ENCODE results near the gene C1orf35.

The C1orf35 gene

DNA sequence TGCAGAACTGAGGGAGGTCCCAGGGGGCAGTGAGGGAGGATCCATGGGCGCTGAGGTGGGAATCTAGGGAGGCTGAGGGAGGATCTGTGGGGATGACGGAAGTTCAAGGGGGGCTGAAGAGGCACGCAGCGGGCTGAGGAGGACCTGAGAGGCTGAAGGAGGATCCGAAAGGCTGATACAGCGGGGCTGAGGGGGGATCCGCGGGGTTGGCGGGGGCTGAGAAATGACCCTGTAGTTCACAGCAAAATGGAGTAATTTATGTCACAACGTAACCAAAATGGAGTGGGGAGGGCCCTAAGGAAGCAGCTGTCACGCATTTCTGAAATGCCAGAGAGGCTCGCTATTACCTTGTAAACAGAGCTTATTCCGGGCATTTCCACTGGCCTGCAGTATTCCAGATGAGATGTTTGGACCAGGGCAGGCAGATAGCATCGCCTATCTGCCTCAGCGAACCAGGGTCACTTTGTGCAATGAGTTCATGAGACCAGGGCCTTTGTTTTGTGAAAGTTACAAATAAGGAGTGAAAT is 6.9 kb upstream of the C1orf35 start:
- TF ChIP-seq SP1 (IDR thresholded peaks at IDR 0.05) (no peak), SUZ12 (IDR thresholded peaks at IDR 0.05) (no peak), BHLHE40 (IDR thresholded peaks at IDR 0.05; ENCODE audit: borderline replicate concordance) (no peak), HDGF (IDR thresholded peaks at IDR 0.05; ENCODE audit: borderline replicate concordance) (no peak), LEF1 (IDR thresholded peaks at IDR 0.05; ENCODE audit: borderline replicate concordance) (no peak), TARDBP (IDR thresholded peaks at IDR 0.05) (no peak), ZNF384 (IDR thresholded peaks at IDR 0.05) (no peak), ELF4 (IDR thresholded peaks at IDR 0.05) (no peak), FOXM1 (IDR thresholded peaks at IDR 0.05; ENCODE audit: borderline replicate concordance) (no peak), L3MBTL2 (conservative IDR thresholded peaks at IDR 0.05) (no peak), FOXA1 (IDR thresholded peaks at IDR 0.05) (no peak), FOXK2 (IDR thresholded peaks at IDR 0.05) (no peak), CTBP1 (IDR thresholded peaks at IDR 0.05; ENCODE audit: borderline replicate concordance) (no peak), NFRKB (IDR thresholded peaks at IDR 0.05) (no peak), ARNT (IDR thresholded peaks at IDR 0.05) (no peak)
- TF ChIP-seq, protein P1, sequence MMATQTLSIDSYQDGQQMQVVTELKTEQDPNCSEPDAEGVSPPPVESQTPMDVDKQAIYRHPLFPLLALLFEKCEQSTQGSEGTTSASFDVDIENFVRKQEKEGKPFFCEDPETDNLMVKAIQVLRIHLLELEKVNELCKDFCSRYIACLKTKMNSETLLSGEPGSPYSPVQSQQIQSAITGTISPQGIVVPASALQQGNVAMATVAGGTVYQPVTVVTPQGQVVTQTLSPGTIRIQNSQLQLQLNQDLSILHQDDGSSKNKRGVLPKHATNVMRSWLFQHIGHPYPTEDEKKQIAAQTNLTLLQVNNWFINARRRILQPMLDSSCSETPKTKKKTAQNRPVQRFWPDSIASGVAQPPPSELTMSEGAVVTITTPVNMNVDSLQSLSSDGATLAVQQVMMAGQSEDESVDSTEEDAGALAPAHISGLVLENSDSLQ (IDR thresholded peaks at IDR 0.05), result no peak
- ChIA-PET CTCF (interaction anchor here (0.6 to 2.0 kb wide), 4 partner anchors 21 to 242 kb away, joined by 3 to 7 read pairs (median 4); no protein-coding TSS in a partner anchor), POLR2A (interaction anchor here (0.6 to 1.2 kb wide), 8 partner anchors 8 to 57 kb away, joined by 3 read pairs; partner anchors contain the start of genes ARF1 and IBA57)
- DNase-seq (ENCODE audit: extremely low spot score), result no peak

DNA sequence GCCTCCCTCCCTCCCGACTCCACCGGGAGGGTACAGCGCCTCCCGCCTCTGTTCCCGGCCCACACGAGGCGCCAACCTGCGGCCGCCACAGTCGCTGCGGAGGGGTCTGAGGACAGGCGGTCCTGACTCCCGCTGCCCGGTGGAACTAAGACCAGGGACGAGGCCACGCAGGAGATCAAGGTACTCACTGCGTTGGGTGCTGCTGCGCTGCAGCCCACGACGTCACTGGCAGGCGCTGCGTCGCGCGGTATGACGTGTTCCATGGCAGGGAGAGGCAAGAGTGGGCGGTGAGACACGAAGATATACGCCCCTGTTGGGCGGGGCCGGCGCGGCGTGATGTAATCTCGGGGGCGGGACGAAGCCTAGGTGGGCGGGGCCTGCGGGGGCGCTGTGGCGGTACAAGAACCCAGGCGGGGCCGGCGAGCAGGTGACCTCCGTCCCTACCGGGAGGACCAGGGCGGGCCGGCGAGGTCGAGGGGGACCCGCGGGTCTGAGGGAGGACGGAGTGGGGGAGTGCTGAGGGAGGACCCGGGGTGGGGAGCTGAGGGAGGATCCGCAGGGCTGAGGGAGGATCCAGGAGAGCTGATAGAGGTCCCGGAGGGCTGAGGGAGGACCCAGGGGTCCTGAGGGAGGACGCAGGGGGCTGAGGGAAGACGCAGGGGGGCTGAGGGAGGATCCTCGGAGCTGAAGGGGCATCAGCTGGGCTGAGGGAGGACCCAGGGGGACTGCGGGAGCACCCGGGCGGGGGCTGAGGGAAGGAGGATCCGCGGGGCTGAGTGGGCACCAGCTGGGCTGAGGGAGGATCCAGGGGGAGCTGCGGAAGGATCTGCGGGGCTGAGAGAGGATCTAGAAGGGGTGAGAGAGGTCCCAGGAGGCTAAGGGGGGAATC is 6.2 kb upstream of the C1orf35 start, which contains the start of gene MRPL55:
Gene MRPL55 (minus strand): TSS at position 227 of the 889 bp plus-strand sequence. CDS start 1,039 bp downstream, outside the sequence.
- peak; percentile 100 for DNase-seq (ENCODE audit: extremely low spot score)
- CTCF ChIA-PET, result interaction anchor here (0.6 to 2.0 kb wide), 4 partner anchors 22 to 242 kb away, joined by 3 to 7 read pairs (median 4); no protein-coding TSS in a partner anchor
- TF ChIP-seq HDGF (IDR thresholded peaks at IDR 0.05; ENCODE audit: borderline replicate concordance) (peak; percentile 97; the same call in 1 of the 2 replicates), FOXK2 (IDR thresholded peaks at IDR 0.05) (no peak), ELF4 (IDR thresholded peaks at IDR 0.05) (no peak; the same call in 1 of the 2 replicates), LEF1 (IDR thresholded peaks at IDR 0.05; ENCODE audit: borderline replicate concordance) (no peak), L3MBTL2 (conservative IDR thresholded peaks at IDR 0.05) (peak; percentile 34; the same call in 1 of the 2 replicates)
- POLR2A ChIA-PET, result interaction anchor here (0.6 to 1.2 kb wide), 7 partner anchors 9 to 57 kb away, joined by 3 read pairs; partner anchors contain the start of genes ARF1 and IBA57

DNA sequence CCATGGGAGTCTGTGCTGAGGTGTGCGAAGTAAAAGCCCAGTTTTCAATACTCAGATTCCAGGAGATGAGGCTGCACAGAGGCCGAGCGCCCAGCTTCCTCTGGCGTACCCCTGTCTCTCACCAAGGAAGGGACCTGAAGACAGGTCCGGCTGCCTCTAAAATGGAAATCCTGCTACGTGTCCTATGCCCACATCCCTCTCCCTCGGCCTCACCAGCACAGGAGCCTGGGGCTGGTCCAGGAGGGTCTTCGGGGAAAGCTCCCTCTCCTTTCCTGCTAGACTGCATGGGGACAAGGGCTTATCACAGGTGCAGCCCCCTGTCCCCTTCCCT is 5.6 kb upstream of the C1orf35 start:
- ChIA-PET POLR2A (no interaction called here), CTCF (no interaction called here)
- no peak for DNase-seq (ENCODE audit: extremely low spot score)
- no peak for TF ChIP-seq BHLHE40 (IDR thresholded peaks at IDR 0.05; ENCODE audit: borderline replicate concordance)
- no peak for TF ChIP-seq ZNF384 (IDR thresholded peaks at IDR 0.05)
- TF ChIP-seq SUZ12 (IDR thresholded peaks at IDR 0.05), result no peak
- TF ChIP-seq, protein P1 (IDR thresholded peaks at IDR 0.05), result no peak
- no peak for TF ChIP-seq ARNT (IDR thresholded peaks at IDR 0.05)
- no peak for TF ChIP-seq SP1 (IDR thresholded peaks at IDR 0.05)
- TF ChIP-seq FOXM1 (IDR thresholded peaks at IDR 0.05; ENCODE audit: borderline replicate concordance), result no peak
- TF ChIP-seq FOXK2 (IDR thresholded peaks at IDR 0.05), result no peak
- no peak for TF ChIP-seq LEF1 (IDR thresholded peaks at IDR 0.05; ENCODE audit: borderline replicate concordance)
- no peak for TF ChIP-seq CTBP1 (IDR thresholded peaks at IDR 0.05; ENCODE audit: borderline replicate concordance)
- TF ChIP-seq HDGF (IDR thresholded peaks at IDR 0.05; ENCODE audit: borderline replicate concordance), result no peak
- TF ChIP-seq NFRKB (IDR thresholded peaks at IDR 0.05), result no peak
- no peak for TF ChIP-seq L3MBTL2 (conservative IDR thresholded peaks at IDR 0.05)
- TF ChIP-seq TARDBP (IDR thresholded peaks at IDR 0.05), result no peak

DNA sequence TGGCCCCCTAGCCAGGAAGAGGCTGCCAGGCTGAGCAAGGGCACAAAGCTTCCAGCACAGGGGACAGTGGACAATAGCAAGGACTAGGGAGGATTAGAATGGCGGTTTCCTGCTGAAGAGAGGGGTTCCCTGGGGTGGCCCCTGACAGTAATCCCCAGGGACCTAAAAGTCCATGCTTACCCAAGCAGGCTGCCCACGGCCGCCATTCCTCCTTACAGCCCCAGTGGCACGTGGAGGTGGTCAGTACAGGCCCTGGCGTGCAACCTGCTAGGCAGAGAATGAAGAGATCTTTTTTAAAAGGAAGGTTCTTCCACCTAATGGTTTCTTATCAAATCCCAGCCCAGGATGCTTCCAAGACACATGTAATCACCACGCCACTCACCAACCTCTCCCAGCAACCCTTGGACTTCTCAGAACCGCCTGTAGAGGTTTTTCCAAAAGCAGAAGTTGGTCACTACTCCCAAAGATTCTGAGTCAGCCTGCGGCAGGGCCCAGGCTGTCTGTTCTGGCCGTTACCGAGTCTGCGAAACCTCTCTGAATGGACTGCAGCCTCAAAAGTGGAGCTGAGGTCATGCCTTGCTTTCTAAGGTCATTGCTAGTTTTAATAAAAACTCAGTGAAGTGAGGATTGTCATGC is 5.0 kb upstream of the C1orf35 start:
- TF ChIP-seq FOXA1 (IDR thresholded peaks at IDR 0.05) (no peak), ARNT (IDR thresholded peaks at IDR 0.05) (no peak), FOXK2 (IDR thresholded peaks at IDR 0.05) (no peak), BHLHE40 (IDR thresholded peaks at IDR 0.05; ENCODE audit: borderline replicate concordance) (no peak), FOXM1 (IDR thresholded peaks at IDR 0.05; ENCODE audit: borderline replicate concordance) (no peak), ELF4 (IDR thresholded peaks at IDR 0.05) (no peak), L3MBTL2 (conservative IDR thresholded peaks at IDR 0.05) (no peak), HDGF (IDR thresholded peaks at IDR 0.05; ENCODE audit: borderline replicate concordance) (no peak), NFRKB (IDR thresholded peaks at IDR 0.05) (no peak), CTBP1 (IDR thresholded peaks at IDR 0.05; ENCODE audit: borderline replicate concordance) (no peak), LEF1 (IDR thresholded peaks at IDR 0.05; ENCODE audit: borderline replicate concordance) (no peak), ZNF384 (IDR thresholded peaks at IDR 0.05) (no peak), SP1 (IDR thresholded peaks at IDR 0.05) (no peak), SUZ12 (IDR thresholded peaks at IDR 0.05) (no peak)
- TF ChIP-seq, protein P1 (IDR thresholded peaks at IDR 0.05), result no peak
- CTCF ChIA-PET, result no interaction called here

DNA sequence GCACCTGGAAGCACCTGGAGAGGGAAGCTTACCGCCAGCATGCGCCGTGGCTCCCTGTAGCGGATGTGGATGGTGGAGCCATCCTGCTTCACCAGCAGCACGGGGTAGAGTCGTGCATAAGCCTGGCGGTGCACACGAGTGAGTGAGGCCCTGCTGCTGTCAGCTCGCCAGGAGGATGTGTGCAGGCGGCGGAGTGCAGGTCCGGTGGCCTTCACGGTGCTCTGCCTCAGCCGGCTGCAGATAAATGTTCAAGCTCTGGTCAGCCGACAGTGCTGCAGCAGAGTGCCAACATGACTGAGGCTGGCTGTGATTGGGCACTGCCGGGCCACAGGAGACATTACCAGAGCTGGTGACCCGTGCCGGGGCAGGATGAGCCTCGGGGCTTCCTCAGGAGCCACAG is 4.5 kb upstream of the C1orf35 start:
- ChIA-PET POLR2A (interaction anchor here (1.1 kb wide), 1 partner anchor 10 kb away, joined by 3 read pairs; no protein-coding TSS in a partner anchor), CTCF (no interaction called here)
- TF ChIP-seq TARDBP (IDR thresholded peaks at IDR 0.05), result no peak
- TF ChIP-seq FOXA1 (IDR thresholded peaks at IDR 0.05), result no peak
- TF ChIP-seq FOXK2 (IDR thresholded peaks at IDR 0.05), result no peak
- TF ChIP-seq ARNT (IDR thresholded peaks at IDR 0.05), result no peak
- no peak for TF ChIP-seq SP1 (IDR thresholded peaks at IDR 0.05)
- no peak for TF ChIP-seq LEF1 (IDR thresholded peaks at IDR 0.05; ENCODE audit: borderline replicate concordance)
- no peak for TF ChIP-seq ZNF384 (IDR thresholded peaks at IDR 0.05)
- TF ChIP-seq NFRKB (IDR thresholded peaks at IDR 0.05), result no peak
- TF ChIP-seq ELF4 (IDR thresholded peaks at IDR 0.05), result no peak
- TF ChIP-seq FOXM1 (IDR thresholded peaks at IDR 0.05; ENCODE audit: borderline replicate concordance), result no peak
- TF ChIP-seq CTBP1 (IDR thresholded peaks at IDR 0.05; ENCODE audit: borderline replicate concordance), result no peak
- TF ChIP-seq BHLHE40 (IDR thresholded peaks at IDR 0.05; ENCODE audit: borderline replicate concordance), result no peak

More for the DNA sequence above, 5.0 kb upstream of the C1orf35 start:
- POLR2A ChIA-PET, result interaction anchor here (1.1 kb wide), 1 partner anchor 11 kb away, joined by 3 read pairs; no protein-coding TSS in a partner anchor
- DNase-seq (ENCODE audit: extremely low spot score), result no peak

More for the DNA sequence above, 4.5 kb upstream of the C1orf35 start:
- DNase-seq (ENCODE audit: extremely low spot score), result no peak

Data from HEK293T (cell line).